HEK293T (cell line): Measurements from ENCODE around the gene LAMC1.

ENCODE experiments used
- ARNT ChIP-seq: fragments of 450-650 bp; IDR thresholded peaks from 2 replicates; pipeline ENCODE4 v1.6.1; 2017; ENCODE audit warnings: mild to moderate bottlenecking
- BHLHE40 ChIP-seq: fragments of 450-650 bp; IDR thresholded peaks from 2 replicates; pipeline ENCODE4 v1.6.1; 2016; ENCODE audit warnings: mild to moderate bottlenecking, moderate library complexity, borderline replicate concordance
- ELF4 ChIP-seq: fragments of 450-650 bp; IDR thresholded peaks from 2 replicates; pipeline ENCODE4 v1.6.1; 2017; ENCODE audit warnings: antibody characterized with exemption
- FOXA1 ChIP-seq: fragments of 450-650 bp; IDR thresholded peaks from 2 replicates; pipeline ENCODE4 v1.6.1; 2016; ENCODE audit warnings: mild to moderate bottlenecking
- FOXK2 ChIP-seq: fragments of 450-650 bp; IDR thresholded peaks from 2 replicates; pipeline ENCODE4 v1.6.1; 2016; ENCODE audit warnings: mild to moderate bottlenecking
- FOXM1 ChIP-seq: fragments of 450-650 bp; IDR thresholded peaks from 2 replicates; pipeline ENCODE4 v1.6.1; 2017; ENCODE audit warnings: mild to moderate bottlenecking, borderline replicate concordance
- L3MBTL2 ChIP-seq: fragments of 450-650 bp; conservative IDR thresholded peaks from 2 replicates; pipeline ENCODE4 v1.6.1; 2016; ENCODE audit warnings: mild to moderate bottlenecking
- LEF1 ChIP-seq: fragments of 450-650 bp; IDR thresholded peaks from 2 replicates; pipeline ENCODE4 v1.6.1; 2017; ENCODE audit warnings: mild to moderate bottlenecking, borderline replicate concordance
- NFRKB ChIP-seq: fragments of 450-650 bp; IDR thresholded peaks from 2 replicates; pipeline ENCODE4 v1.6.1; 2016; ENCODE audit warnings: mild to moderate bottlenecking, moderate library complexity
- PKNOX1 ChIP-seq: fragments of 450-650 bp; IDR thresholded peaks from 2 replicates; pipeline ENCODE4 v1.6.1; 2016
- SP1 ChIP-seq: fragments of 450-650 bp; IDR thresholded peaks from 2 replicates; pipeline ENCODE4 v1.6.1; 2017
- SUZ12 ChIP-seq: fragments of 450-650 bp; IDR thresholded peaks from 2 replicates; pipeline ENCODE4 v1.6.1; 2016; ENCODE audit warnings: mild to moderate bottlenecking
- TARDBP ChIP-seq: fragments of 450-650 bp; IDR thresholded peaks from 2 replicates; pipeline ENCODE4 v1.6.1; 2016
- ZNF384 ChIP-seq: fragments of 450-650 bp; IDR thresholded peaks from 2 replicates; pipeline ENCODE4 v1.6.1; 2016

DNA sequence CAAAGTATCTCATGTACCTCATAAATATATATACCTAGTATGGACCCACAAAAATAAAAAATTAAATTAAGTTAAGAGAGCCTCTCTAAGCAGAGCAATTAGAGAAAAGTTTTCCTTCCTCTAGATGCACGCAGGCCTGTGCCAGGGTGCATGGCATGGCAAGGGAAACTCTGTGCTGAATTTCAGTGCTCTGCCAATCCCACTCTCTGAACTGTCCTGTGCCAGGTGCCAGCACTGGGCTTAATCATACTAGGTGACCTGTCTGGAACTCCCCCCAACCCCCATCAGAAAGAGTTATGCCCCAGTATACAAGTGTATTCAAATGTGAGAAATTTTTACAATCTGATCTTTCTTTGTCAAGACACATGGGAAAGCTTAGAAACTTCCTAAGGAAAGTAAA, 152.4 kb downstream of the LAMC1 start:
- TF ChIP-seq LEF1 (no peak), SP1 (no peak), L3MBTL2 (no peak), ELF4 (no peak), FOXM1 (no peak), FOXK2 (no peak), PKNOX1 (no peak), TARDBP (no peak), BHLHE40 (no peak), NFRKB (no peak), SUZ12 (no peak), ZNF384 (no peak), ARNT (no peak), FOXA1 (no peak)
